HepG2 (cell line): ENCODE measurements around the gene BACH1.

Experiments
- PRDM15 ChIP-seq: sonication (generic); formaldehyde crosslinking; IDR thresholded peaks from 2 replicates; pipeline ENCODE4 v1.4.0; 2020; ENCODE audit warnings: missing genetic modification reagents
- REST ChIP-seq, 2 experiments: IDR thresholded peaks; 2 replicates each; pipeline ENCODE4 v1.6.1; 2011 to 2012; ENCODE audit warnings: low read length in 2 of 2, borderline replicate concordance in 1 of 2, low read depth in 1 of 2, mild to moderate bottlenecking in 1 of 2, moderate library complexity in 1 of 2
- SMARCC2 ChIP-seq: fragments of 450-650 bp; IDR thresholded peaks from 2 replicates; pipeline ENCODE4 v1.6.1; 2017; ENCODE audit warnings: antibody characterized with exemption, mild to moderate bottlenecking
- ZBTB20 ChIP-seq: sonication (generic); formaldehyde crosslinking; IDR thresholded peaks from 2 replicates; pipeline ENCODE4 v1.8.1; 2023; ENCODE audit warnings: missing genetic modification reagents, low read depth, mild to moderate bottlenecking, borderline replicate concordance
- ZNF720 ChIP-seq: sonication (generic); formaldehyde crosslinking; IDR thresholded peaks from 2 replicates; pipeline ENCODE4 v1.4.0; 2020; ENCODE audit warnings: missing genetic modification reagents

- TF ChIP-seq PRDM15 (CRISPR knock-in tag): no peak
- no peak for TF ChIP-seq ZBTB20 (CRISPR knock-in tag)
- TF ChIP-seq ZNF720 (CRISPR knock-in tag): no peak
- TF ChIP-seq REST (IDR thresholded peaks at IDR 0.05; ENCODE audit: borderline replicate concordance in 1 of 2, low read depth in 1 of 2, low read length in 2 of 2): no peak
- no peak for TF ChIP-seq SMARCC2
Observed at GRCh38 chr21:29296446-29296845, 2.3 kb upstream of the BACH1 start.
